IPS DF 4.7 (cell line): ENCODE results near the gene ADAMTSL3.
"Not testable (repeated sequence)": the region's sequence is repeated elsewhere in the genome, so short reads cannot be mapped to it uniquely, and the experiment has no call there.

ENCODE experiments used
- DNase-seq: peaks from one replicate; pipeline ENCODE4 v3.0.0-alpha.2; 2013; ENCODE audit warnings: low spot score; ENCODE audit errors: extremely low read depth

ADAMTSL3 gene

DNA sequence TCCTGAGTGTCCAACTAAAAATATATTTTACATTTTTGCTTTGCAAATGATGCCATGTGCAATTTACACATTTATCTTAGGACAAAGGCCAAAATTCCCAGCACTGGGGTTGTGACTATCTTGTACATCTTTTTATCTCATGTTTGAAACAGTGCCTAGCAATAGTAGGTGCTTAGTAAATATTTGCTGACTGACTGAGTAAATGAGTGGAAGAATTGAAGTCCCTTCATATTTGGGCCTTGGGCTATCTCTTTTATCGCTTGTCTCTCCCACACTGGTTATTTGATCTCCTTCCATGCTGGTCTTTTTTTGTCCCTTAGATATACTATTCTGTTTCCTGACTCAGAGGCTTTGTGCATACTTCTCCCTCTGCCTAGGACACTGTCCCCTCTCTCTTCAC lies 368.6 kb downstream of the ADAMTSL3 start:
- DNase-seq: no peak

DNA sequence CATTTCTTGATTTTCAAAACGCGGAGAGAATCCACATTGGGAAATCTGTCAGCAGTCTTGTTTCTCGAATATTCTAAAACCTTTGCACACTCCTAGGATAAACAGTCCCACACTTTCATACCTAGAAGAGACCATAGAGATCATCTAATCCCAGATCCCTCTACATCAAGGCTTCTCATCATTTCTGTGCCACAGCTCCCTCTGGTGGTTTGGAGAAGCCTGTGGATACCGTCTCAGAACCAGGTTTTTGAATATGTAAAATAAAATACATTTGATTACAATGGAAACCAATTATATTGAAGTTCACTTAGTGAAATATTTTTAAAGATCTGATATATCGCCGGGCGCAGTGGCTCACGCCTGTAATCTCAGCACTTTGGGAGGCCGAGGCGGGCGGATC lies 369.7 kb downstream of the ADAMTSL3 start:
- DNase-seq: no peak

GRCh38 chr15:84033793-84034553 lies 380.1 kb downstream of the ADAMTSL3 start:
- DNase-seq: no peak

- peak; percentile 62 for DNase-seq
Observed at GRCh38 chr15:84034578-84035398, 380.9 kb downstream of the ADAMTSL3 start.

GRCh38 chr15:84035399-84035766 lies 381.5 kb downstream of the ADAMTSL3 start:
- DNase-seq: no peak

GRCh38 chr15:84037301-84037700 lies 383.4 kb downstream of the ADAMTSL3 start:
- DNase-seq: no peak

- not testable (repeated sequence) for DNase-seq
Observed at GRCh38 chr15:84042434-84043056, 388.6 kb downstream of the ADAMTSL3 start.

DNA sequence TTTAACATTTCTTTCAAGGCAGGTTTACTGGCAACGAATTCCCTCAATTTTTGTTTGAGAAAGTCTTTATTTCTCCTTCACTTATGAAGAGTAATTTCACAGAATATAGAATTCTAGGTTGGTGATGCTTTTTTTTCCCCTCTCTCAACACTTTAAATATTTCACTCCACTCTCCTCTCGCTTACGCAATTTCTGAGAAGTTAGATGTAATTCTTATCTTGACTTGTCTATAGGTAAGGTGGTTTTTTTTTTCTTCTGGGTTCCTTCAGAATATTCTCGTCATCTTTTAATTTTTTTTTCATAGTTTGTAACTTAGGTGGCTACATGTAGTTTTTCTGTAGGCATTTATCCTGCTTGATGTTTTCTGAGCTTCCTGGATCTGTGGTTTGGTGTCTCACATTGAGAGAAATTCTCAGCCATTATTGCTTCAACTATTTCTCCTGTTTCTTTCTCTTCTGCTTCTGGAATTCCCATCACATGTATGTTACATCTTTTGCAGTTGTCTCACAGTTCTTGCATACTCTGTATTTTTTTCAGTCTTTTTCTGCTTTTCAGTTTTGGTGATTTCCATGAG lies 392.2 kb downstream of the ADAMTSL3 start:
- no peak for DNase-seq

- not testable (repeated sequence) for DNase-seq
Observed at GRCh38 chr15:84049480-84049879, 395.6 kb downstream of the ADAMTSL3 start.

- DNase-seq: no peak
Observed at GRCh38 chr15:84050076-84050475, 396.2 kb downstream of the ADAMTSL3 start.

DNA sequence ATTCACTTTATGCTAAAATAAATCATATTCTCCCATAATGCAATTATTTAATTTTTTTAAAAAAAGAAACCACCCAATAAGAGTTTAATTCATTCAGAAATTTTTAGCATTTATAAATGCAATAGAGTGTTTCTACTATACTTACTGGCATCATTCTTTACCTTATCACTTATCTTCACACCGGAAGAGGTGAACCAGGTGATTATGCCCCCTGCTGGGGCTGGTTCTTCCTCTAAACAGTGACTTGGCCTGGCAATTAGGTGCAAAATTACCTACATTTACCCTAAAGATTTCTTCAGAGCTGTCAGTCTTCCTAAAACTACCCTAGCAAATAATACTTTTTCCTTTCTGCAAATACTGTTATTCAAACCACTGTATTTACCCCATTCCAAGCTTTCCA lies 397.2 kb downstream of the ADAMTSL3 start:
- DNase-seq: not testable (repeated sequence)

DNA sequence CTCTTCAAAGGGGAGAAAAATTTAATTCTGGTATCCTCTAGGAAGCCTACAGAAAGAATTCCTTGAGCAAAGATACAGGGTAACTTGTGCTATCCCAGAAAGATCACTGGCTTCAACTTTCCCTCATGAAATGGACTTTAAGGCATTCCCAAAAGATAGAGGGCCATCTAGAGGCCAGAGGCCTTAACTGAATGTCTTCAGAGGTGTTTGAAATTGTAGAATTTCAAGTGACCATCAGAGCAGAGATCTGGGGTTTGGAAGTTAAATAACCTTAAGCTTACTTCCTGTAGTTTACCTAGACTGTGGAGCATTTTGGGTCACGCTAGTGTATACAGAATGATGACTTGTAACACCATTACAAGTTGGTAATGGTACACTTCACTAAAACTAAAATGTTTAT lies 400.6 kb downstream of the ADAMTSL3 start:
- DNase-seq: not testable (repeated sequence)

- DNase-seq: no peak
Observed at GRCh38 chr15:84057714-84058331, 403.9 kb downstream of the ADAMTSL3 start.

GRCh38 chr15:84063674-84064073 lies 409.8 kb downstream of the ADAMTSL3 start:
- DNase-seq: not testable (repeated sequence)

DNA sequence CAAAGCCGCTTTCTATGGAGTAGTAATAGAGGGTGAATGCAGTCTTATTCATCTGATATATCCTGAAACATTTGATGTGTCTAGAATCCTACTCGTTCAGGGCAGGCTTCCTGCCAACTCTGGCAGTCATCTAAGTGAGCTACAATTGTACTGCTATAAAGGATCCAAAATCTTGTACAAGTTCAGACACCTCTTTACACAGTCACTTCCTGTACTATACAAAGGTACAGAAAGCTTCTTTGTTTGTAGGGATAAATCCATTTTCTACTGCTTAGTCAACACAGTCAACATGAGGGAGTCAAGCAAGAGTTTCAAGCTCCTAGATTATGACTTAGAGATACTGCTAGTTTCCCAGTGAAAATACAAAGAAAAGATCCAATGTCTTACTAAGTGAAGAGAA lies 414.8 kb downstream of the ADAMTSL3 start:
- DNase-seq: not testable (repeated sequence)

- not testable (repeated sequence) for DNase-seq
Observed at GRCh38 chr15:84078038-84078437, 424.1 kb downstream of the ADAMTSL3 start.

GRCh38 chr15:84079325-84079884 lies 425.5 kb downstream of the ADAMTSL3 start:
- not testable (repeated sequence) for DNase-seq

- DNase-seq: no peak
Observed at GRCh38 chr15:84079885-84080777, 426.2 kb downstream of the ADAMTSL3 start.

DNA sequence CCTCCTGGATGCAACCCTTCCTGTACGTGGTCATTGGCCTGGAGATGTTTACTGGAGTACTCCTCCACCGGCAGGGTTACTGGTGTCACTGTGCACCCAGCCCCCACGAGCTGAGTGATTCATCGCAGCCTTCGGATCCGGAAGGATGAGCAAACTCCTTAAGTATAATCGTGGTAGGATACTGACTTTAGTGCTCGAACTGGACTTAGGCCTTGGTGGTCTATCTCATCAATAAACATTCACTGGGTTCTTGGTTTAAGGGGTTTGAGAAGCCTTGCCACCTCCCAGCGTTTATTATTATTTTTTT lies 426.8 kb downstream of the ADAMTSL3 start:
- DNase-seq: not testable (repeated sequence)
